ENCODE data around the gene H3-3A.

H3-3A gene

GRCh38 chr1:226054519-226055327 is 7.8 kb upstream of the H3-3A start:
- no peak for DNase-seq (ENCODE audit: low read depth)

DNA sequence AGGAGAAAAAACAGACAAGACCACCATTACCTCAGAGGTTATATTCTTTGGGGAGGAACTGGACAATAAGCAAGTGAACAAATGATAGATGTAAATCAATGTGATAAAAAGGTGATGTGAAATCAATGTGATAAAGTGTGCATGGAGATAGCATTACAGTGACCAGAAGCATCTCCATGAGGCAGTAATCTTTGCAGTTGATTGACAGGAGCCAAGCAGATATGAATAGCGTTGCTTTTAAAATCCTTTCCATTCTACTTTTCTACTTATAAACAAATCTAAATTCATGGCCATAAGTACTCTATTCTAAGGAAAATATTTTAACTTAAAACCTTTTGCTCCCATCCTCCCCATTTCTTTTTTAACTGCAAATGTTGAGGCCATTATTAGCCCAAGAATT is 2.8 kb upstream of the H3-3A start:
- no peak for DNase-seq (ENCODE audit: low read depth)

- no peak for DNase-seq (ENCODE audit: low read depth)
Observed at GRCh38 chr1:226060427-226060826, 2.1 kb upstream of the H3-3A start.

GRCh38 chr1:226061068-226061840 is 1.3 kb upstream of the H3-3A start:
- DNase-seq (ENCODE audit: low read depth), result no peak

DNA sequence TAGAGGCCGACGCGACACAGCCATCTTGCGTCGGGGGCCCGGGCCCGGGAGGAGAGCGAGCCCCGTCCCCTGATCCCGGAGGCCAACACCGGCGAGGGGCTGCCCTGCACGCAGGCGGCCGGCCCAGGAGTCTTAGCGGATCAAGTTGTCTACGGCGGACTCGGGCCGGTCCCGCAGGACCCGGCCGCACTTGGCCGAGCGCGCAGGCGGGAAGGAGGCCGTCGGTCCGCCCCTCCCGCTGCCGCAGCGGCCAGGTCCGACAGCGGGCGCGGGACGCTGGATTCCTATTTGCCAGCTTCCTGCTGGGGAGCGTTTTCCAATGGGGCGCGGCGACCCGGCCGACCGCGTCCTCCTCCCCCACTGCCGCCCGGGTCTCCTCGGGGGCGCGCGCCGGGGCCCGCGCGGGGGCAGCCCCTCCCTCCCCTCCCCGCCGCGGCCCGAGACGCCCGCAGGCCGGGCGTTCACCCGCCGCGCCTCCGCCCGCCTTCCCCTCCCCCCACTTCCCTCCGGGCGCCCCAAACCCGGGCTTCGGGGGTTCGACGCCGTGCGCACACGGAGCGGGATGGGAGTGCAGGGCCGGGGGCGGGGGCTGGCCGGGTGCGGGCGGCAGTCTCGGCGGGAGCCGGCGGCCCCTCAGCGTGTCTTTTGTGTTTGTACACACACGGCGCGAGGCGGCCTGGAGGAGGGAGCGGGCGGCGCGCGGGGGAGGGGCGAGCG is 517 bp upstream of the H3-3A start:
- DNase-seq (ENCODE audit: low read depth), result no peak

- DNase-seq (ENCODE audit: low read depth), result peak; percentile 21
Observed at GRCh38 chr1:226063224-226063976, 884 bp downstream of the H3-3A start.

DNA sequence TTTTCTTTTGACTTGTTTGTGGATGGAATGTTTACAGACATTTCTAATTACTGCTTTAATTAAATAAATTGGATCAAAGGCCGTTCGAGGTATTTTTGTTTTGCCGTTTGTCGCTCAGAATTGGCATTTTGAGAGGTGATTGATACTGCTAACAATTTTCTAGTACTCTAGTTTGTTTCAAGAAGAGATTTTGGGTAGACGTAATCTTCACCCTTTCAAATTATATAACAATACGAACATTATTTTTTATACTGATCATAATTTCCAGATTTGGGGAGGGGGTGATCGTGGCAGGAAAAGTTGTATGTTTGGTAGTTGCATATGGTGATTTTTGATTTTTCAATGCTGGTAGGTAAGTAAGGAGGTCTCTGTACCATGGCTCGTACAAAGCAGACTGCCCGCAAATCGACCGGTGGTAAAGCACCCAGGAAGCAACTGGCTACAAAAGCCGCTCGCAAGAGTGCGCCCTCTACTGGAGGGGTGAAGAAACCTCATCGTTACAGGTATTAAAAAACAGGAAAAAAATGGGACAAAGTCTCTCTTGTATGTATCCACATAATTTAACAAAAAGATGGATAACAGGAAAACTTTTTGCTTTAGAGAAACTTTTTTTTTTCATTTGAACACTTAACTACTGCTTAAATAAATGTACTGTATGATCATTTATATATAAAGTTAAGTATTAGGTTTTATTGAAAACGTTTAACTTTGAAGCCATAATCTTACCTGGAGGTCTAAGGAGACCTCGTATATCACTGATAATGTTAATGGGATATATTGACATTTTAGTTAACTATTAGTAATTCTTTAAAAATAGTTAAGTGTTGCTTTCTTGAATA is 1.7 kb downstream of the H3-3A start:
- DNase-seq (ENCODE audit: low read depth), result no peak

DNA sequence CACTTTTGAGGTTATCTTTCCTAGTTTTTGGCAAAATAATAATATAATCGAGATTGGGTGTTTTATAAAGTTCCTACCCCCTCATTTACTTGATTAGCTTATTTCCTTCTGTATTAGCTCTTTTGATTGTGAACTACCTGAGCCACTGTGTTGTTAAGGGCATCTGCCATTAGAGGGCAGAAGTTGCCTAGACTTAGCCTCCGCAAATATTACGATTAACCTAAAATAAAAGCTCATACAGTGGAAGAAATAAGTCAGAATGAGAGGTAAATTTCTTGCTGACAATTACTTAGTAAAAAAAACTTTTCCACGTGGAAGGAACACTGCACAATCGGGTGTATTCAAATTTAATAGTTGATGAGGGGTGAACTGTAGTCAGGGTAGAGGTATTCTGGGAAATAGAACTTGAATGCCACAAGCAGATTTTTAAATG is 2.3 kb downstream of the H3-3A start:
- no peak for DNase-seq (ENCODE audit: low read depth)

DNA sequence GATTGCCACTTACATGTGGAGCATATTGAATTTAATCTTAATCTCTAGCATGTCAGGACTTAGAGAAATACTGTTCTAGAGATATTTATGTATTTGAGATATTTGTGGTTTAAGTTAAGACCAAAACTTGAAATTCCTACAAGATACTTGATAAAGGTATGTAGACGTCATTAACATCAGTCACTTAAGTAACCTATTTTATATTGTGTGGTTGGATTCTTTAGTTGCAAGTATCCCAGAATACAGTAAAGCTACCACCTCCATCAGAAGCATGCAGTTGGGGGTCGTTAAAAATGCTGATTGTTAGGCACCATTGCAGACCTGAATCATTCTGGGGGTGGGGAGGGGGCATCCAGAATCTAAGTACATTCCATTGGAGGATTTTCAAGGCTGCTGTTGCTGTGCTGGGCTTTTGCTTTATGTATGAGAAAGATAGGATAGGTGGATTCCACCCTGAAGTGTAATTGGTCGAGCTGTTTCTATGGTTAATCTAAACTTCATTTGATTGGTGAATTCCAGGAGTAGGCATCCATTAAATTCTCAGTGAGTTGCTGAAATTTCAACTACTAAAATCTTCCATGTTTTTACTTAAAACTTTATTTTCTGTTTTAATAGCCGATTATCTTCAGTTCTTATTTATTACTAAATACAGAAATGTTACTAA is 4.0 kb downstream of the H3-3A start:
- DNase-seq (ENCODE audit: low read depth), result no peak

GRCh38 chr1:226069811-226070489 is 7.4 kb downstream of the H3-3A start:
- no peak for DNase-seq (ENCODE audit: low read depth)

- DNase-seq (ENCODE audit: low read depth), result no peak
Observed at GRCh38 chr1:226072347-226072746, 9.8 kb downstream of the H3-3A start.

DNA sequence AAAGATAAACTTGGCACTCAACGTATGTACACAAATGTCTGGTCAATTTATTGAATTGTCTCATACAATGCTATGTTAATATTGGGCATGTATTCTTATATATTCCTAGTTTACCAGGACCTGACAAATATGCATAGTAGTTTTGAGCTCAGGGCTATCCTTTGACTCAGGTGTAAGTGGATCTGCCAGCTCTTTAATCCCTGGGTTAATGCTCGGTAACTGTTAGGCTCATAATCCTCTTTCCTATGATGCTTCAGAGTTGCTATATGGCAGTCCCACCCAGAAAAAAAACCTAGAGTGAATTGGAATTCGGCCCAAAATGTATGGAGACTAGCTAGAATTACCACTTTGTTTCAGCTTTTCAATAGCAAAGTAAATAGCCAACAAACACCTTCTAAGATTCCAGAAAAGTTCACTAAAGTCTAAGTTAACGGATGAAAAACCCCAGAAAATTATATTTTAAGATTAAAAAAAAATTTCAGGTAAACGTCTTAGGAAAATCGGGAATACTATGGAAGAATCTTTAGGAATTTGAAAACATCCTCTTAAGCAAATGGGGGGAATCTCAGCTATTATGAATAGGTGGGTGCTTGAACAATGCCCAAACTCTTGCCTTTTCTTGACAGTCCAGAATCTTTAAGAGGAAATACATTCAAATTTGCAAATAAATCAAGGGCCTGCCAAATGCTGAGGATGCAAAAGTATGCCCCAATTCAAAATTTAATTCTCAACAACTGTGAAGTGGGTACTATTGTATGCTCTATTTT is 10.9 kb downstream of the H3-3A start:
- no peak for DNase-seq (ENCODE audit: low read depth)

DNA sequence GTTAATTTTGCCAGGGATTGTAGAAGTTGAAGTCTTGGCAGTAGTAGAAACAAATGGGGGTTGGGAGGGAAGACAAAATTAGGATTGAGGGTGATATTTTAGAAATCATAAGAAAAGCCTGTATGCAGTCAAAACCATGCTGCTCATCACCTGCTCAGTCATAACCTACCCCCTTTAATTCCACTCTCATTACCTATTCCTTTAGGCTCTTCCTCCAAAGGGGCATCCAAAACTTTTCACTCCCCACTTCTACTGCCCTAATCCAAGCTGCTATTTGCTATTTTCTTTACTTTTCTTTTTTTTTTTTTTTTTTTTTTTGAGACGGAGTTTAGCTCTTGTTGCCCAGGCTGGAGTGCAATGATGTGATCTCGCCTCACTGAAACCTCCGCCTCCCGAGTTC is 11.5 kb downstream of the H3-3A start:
- DNase-seq (ENCODE audit: low read depth), result no peak

DNA sequence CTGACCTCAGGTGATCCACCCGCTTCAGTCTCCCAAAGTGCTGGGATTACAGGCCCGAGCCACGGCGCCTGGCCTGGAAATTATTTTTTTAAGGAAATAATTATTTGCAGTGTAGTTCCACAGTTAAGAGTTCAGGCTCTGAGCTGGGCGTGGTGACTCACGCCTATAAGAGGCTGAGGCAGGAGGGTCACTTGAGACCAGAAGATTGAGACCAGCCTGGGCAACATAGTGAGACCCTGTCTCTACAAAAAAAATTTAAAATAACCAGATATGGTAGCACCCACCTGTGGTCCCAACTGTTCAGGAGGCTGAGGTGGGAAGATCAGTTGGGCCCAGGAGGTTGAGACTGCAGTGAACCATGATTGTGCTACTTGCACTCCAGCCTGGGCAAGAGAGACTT is 13.9 kb downstream of the H3-3A start:
- DNase-seq (ENCODE audit: low read depth), result no peak

GRCh38 chr1:226078374-226078773 is 15.9 kb downstream of the H3-3A start:
- DNase-seq (ENCODE audit: low read depth), result no peak

- DNase-seq (ENCODE audit: low read depth), result no peak
Observed at GRCh38 chr1:226082587-226082917, 20.0 kb downstream of the H3-3A start.

GRCh38 chr1:226082959-226083301 is 20.4 kb downstream of the H3-3A start:
- no peak for DNase-seq (ENCODE audit: low read depth)

- peak; percentile 91 for DNase-seq (ENCODE audit: low read depth)
Observed at GRCh38 chr1:226083302-226084101, 21.0 kb downstream of the H3-3A start.

Measured in stimulated activated CD8-positive, alpha-beta memory T cell treated with anti-CD3 and anti-CD28 coated beads, Interleukin-7, amount 100 ng/mL, for 24 hours (primary cell).